OCI-LY7 (cell line): ENCODE results near the gene AMOTL1.

ENCODE experiments used
- EZH2phosphoT487 ChIP-seq: fragments of 200-600 bp; sonication (generic); IDR thresholded peaks from 2 replicates; pipeline ENCODE4 v1.6.1; 2018; ENCODE audit warnings: low read depth, borderline replicate concordance, mild to moderate bottlenecking, mixed run types, antibody characterized with exemption, low read length, moderate library complexity, mixed read lengths
- TF ChIP-seq, protein P1 (sequence below): fragments of 200-600 bp; sonication (generic); conservative IDR thresholded peaks from 2 replicates; pipeline ENCODE4 v1.5.1; 2014; ENCODE audit warnings: mild to moderate bottlenecking, antibody characterized with exemption, low read length, moderate library complexity, mixed read lengths

DNA sequence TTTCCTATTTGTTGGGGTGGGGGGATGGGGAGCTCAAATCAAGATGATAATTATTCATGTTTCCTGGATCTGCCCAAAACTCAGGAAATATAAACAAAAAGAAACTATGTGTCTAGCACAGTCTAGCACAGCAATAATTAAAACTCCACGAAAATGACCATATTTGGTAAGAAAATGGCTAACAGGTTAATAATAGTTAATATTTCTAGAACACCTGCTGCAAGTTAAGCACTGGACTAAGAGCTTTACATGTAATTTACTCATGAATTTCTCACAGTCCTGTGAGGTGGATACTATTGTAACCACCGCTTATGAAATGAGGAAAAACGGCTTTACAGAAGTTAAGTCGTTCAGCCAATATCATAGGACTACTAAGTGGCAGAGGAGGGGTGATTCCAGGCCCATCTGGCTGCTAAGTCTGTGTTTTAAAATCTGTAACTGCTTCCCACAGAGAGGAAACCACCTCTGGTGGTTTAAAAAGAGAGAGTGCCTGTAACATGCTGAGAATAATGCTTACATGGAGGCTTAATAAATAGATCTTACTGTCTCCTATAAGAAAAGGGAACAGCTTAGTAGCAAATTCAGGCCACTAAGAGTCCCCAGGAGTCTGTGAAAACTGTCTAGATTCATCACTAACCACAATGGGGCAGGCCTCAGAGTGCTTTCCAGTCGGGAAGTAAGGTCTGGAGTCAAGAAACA, 11.0 kb upstream of the AMOTL1 start:
- TF ChIP-seq, protein P1, sequence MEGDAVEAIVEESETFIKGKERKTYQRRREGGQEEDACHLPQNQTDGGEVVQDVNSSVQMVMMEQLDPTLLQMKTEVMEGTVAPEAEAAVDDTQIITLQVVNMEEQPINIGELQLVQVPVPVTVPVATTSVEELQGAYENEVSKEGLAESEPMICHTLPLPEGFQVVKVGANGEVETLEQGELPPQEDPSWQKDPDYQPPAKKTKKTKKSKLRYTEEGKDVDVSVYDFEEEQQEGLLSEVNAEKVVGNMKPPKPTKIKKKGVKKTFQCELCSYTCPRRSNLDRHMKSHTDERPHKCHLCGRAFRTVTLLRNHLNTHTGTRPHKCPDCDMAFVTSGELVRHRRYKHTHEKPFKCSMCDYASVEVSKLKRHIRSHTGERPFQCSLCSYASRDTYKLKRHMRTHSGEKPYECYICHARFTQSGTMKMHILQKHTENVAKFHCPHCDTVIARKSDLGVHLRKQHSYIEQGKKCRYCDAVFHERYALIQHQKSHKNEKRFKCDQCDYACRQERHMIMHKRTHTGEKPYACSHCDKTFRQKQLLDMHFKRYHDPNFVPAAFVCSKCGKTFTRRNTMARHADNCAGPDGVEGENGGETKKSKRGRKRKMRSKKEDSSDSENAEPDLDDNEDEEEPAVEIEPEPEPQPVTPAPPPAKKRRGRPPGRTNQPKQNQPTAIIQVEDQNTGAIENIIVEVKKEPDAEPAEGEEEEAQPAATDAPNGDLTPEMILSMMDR: no peak
- no peak for TF ChIP-seq EZH2phosphoT487
